Lower leg skin (tissue), 4 donors: ENCODE measurements around the gene KRTAP2-3. TPM values are rescaled to one million over a fixed set of nuclear protein-coding genes. Genes with fewer than 3 reads are reported as not detected.
"Not testable (repeated sequence)": the region's sequence is repeated elsewhere in the genome, so short reads cannot be mapped to it uniquely, and the experiment has no call there.

Experiments
- DNase-seq, 2 donors: peaks; one replicate each; pipeline ENCODE4 v3.0.0-alpha.2; 2019; ENCODE audit warnings: low spot score in 2 of 2
- H3K4me3 ChIP-seq: fragments of 200-600 bp; sonication (generic); 2 replicates; pipeline ENCODE4 v1.5.1; 2017; ENCODE audit warnings: mild to moderate bottlenecking, low read depth; ENCODE audit not compliant: poor library complexity, severe bottlenecking
- CTCF ChIP-seq, 3 donors: fragments of 450-650 bp; IDR thresholded peaks; one replicate each; pipeline ENCODE4 v1.5.1; 2016; ENCODE audit warnings: antibody characterized with exemption in 3 of 3, mild to moderate bottlenecking in 3 of 3, moderate library complexity in 2 of 3
- POLR2A ChIP-seq, 2 donors: fragments of 450-650 bp; IDR thresholded peaks; one replicate each; pipeline ENCODE4 v1.6.1; 2016 to 2017; ENCODE audit warnings: antibody characterized with exemption in 2 of 2, mild to moderate bottlenecking in 1 of 2, moderate library complexity in 1 of 2
- WGBS, 2 donors: methylation state at CpG; one replicate each; pipeline ENCODE4 v1.1.5; 2018; 5-methylcytosine and 5-hydroxymethylcytosine counted together
- intact Hi-C: fragments of 100-400 bp; cut with DNase I; formaldehyde crosslinking; loops from one replicate; pipeline ENCODE4 v1.15.0; 2023; ENCODE audit warnings: low total_unique reads
- total RNA-seq, 4 donors: library from RNA; depleted of rRNA; stranded (reverse); fragments of >200 nt; gene quantifications; one replicate each; pipeline ENCODE4 v1.1.0, GENCODE V29; 2016

Gene KRTAP2-3
- total RNA-seq, 4 donors from 2014 or later = 3.9 to 12.8 TPM; not detected in 2

- intact Hi-C loops = no loop called here
- 69 to 72% methylated on average over 6 of the region's 6 CpGs for WGBS, 2 donors
Measured at GRCh38 chr17:41065829-41066624, 6.1 kb upstream of the KRTAP2-3 start, which contains the start of gene KRTAP2-4. Gene KRTAP2-4, minus strand, starts transcription at chr17:41065879. Its CDS starts 34 bp downstream, at chr17:41065845.

GRCh38 chr17:41065016-41065689, 5.2 kb upstream of the KRTAP2-3 start:
- DNase-seq, intact Hi-C loops, H3K4me3 ChIP-seq: not testable (repeated sequence)
- 79 to 85% methylated on average over 7 to 9 of the region's 16 CpGs for WGBS, 2 donors

More at GRCh38 chr17:41065829-41066624, 6.1 kb upstream of the KRTAP2-3 start, which contains the start of gene KRTAP2-4:
- DNase-seq = no peak
- no peak within 1 kb of the TSS for H3K4me3 ChIP-seq
- no peak for TF ChIP-seq POLR2A (IDR thresholded peaks at IDR 0.05)
- TF ChIP-seq CTCF (IDR thresholded peaks at IDR 0.05) = no peak

GRCh38 chr17:41064301-41064700, 4.4 kb upstream of the KRTAP2-3 start:
- WGBS, 2 donors = 73 to 85% methylated on average over 1 of the region's 1 CpG
- no peak overlapping the region for H3K4me3 ChIP-seq
- intact Hi-C loops = no loop called here
- no peak for TF ChIP-seq CTCF (IDR thresholded peaks at IDR 0.05)
- TF ChIP-seq POLR2A (IDR thresholded peaks at IDR 0.05) = no peak
- DNase-seq = no peak

GRCh38 chr17:41063449-41063848, 3.5 kb upstream of the KRTAP2-3 start:
- WGBS, 2 donors = 85% methylated on average over 4 of the region's 4 CpGs
- intact Hi-C loops = no loop called here
- TF ChIP-seq CTCF (IDR thresholded peaks at IDR 0.05) (no peak), POLR2A (IDR thresholded peaks at IDR 0.05) (no peak)
- no peak for DNase-seq
- no peak overlapping the region for H3K4me3 ChIP-seq

- no peak overlapping the region for H3K4me3 ChIP-seq
- no peak for DNase-seq
- TF ChIP-seq CTCF (IDR thresholded peaks at IDR 0.05) (no peak), POLR2A (IDR thresholded peaks at IDR 0.05) (no peak)
- intact Hi-C loops = no loop called here
- WGBS, 2 donors = 53 to 61% methylated on average over 1 of the region's 1 CpG
Measured at GRCh38 chr17:41061964-41062363, 2.0 kb upstream of the KRTAP2-3 start.

GRCh38 chr17:41059276-41060051, 450 bp downstream of the KRTAP2-3 start:
- H3K4me3 ChIP-seq, intact Hi-C loops, DNase-seq: not testable (repeated sequence)
- 50 to 55% methylated on average over 8 of the region's 31 CpGs for WGBS, 2 donors
